ENCODE results near the gene LMBRD1. TPM values are rescaled to one million over a fixed set of nuclear protein-coding genes. Genes with fewer than 3 reads are reported as not detected.

The LMBRD1 gene
- total RNA-seq, 1 donor from 2014 or later, result 16.6 TPM

DNA sequence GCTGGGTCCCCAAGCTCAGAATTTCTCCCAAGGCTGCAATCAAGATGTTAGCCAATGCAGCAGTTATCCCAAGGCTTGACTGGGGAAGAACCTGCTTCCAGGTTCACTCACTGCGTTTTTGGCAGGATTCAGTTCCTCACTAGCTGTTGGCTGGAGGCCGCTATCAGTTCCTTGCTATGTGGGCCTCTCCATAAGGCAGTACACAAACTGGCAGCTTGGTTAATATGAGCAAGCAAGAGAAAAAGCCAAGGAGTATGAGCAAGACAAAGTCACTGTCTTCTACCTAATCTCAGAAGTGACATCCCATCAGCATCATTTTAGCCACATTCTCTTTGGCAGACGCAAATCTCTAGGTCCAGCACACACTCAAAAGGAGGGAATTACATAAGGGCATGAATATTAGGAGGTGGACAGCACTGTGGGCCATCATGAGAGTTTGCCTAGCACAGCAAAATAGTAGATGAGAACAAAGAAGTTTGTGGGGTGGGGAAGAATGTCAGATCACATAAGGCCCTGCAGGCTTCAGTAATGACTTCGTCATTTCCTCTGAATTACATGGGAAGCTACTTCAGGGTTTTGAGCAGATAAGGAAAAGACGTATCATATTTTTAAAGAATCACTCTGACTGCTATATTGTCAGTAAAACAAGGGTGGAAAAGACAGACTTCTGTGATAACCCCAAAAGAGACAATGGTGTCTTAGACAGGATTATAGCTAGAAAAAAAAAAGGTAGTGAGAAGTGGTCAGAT is 25.5 kb downstream of the LMBRD1 start:
- Mint-ChIP-seq H3K4me3 (no peak overlapping the region), H3K4me1 (ENCODE audit: low read depth) (peaks cover 17% of the 10 kb centered on the region), H3K27me3 (ENCODE audit: insufficient read depth) (no peaks in the 10 kb centered on the region), H3K27ac (peak overlapping the region; percentile 65), H3K36me3 (ENCODE audit: low read depth) (peaks cover 25% of the 10 kb centered on the region), H3K9me3 (peaks cover 8% of the 10 kb centered on the region)
- no peak for DNase-seq (ENCODE audit: low spot score)
- intact Hi-C loops (cut with micrococcal nuclease), result loop anchor here (2.0 kb wide), 1 partner anchor 25 kb away; the partner anchor contains the start of gene LMBRD1

- H3K36me3 Mint-ChIP-seq (ENCODE audit: low read depth), result peaks cover 14% of the 10 kb centered on the region
- no peak overlapping the region for H3K4me3 Mint-ChIP-seq
- H3K27me3 Mint-ChIP-seq (ENCODE audit: insufficient read depth), result no peaks in the 10 kb centered on the region
- peaks cover 17% of the 10 kb centered on the region for H3K4me1 Mint-ChIP-seq (ENCODE audit: low read depth)
- H3K9me3 Mint-ChIP-seq, result no peaks in the 10 kb centered on the region
- H3K27ac Mint-ChIP-seq, result no peak overlapping the region
- no peak for DNase-seq (ENCODE audit: low spot score)
- intact Hi-C loops (cut with micrococcal nuclease), result no loop called here
These were observed 28.1 kb downstream of the LMBRD1 start for GRCh38 chr6:69768664-69769063.

DNA sequence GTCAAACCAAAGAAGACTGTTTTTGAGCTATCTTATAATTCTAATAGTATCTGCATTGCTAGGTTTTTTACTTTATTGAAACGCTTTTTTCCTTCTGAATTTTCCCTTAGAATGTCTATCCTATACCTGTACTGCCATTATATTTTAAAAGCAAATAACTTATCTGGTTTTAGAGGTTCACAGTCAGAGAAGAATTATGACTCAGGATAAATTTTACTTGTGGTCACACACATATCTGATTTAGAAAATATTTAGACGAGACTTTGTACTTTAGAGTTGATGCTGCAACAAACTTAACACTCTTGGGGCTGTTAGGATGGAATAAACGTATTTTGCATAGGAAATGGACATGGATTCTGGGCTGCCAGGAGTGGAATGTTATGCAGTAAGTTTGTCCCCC is 33.0 kb downstream of the LMBRD1 start:
- Mint-ChIP-seq H3K27me3 (ENCODE audit: insufficient read depth) (no peaks in the 10 kb centered on the region), H3K9me3 (no peaks in the 10 kb centered on the region), H3K27ac (no peak overlapping the region), H3K4me1 (ENCODE audit: low read depth) (peaks cover 2% of the 10 kb centered on the region), H3K36me3 (ENCODE audit: low read depth) (peaks cover 3% of the 10 kb centered on the region), H3K4me3 (no peak overlapping the region)
- DNase-seq (ENCODE audit: low spot score), result no peak
- intact Hi-C loops (cut with micrococcal nuclease), result no loop called here

GRCh38 chr6:69761853-69762252 is 35.0 kb downstream of the LMBRD1 start:
- Mint-ChIP-seq H3K27ac (no peak overlapping the region), H3K9me3 (peaks cover under 1% of the 10 kb centered on the region), H3K36me3 (ENCODE audit: low read depth) (peaks cover 4% of the 10 kb centered on the region), H3K4me3 (no peak overlapping the region), H3K27me3 (ENCODE audit: insufficient read depth) (no peaks in the 10 kb centered on the region), H3K4me1 (ENCODE audit: low read depth) (peaks cover 8% of the 10 kb centered on the region)
- DNase-seq (ENCODE audit: low spot score), result no peak
- intact Hi-C loops (cut with micrococcal nuclease), result no loop called here

DNA sequence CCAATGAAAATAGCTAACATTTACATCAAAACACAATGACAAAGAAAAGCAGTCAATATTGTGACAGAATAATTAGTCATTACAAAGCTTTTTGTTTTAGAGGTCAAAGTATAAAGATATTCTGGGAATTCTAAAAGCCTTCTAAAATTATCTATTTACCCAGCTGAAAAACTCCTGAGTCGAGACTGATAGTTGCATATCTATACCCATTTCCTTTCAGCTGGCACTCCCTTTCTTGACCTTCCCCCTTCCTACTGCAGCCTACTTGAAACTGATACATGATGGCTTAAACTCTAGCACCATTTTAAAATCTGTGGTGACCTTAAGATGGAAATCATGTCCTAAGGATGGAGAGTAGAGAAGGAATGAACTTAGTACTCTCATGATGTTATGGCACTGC is 38.6 kb downstream of the LMBRD1 start:
- peaks cover 8% of the 10 kb centered on the region for H3K4me1 Mint-ChIP-seq (ENCODE audit: low read depth)
- DNase-seq (ENCODE audit: low spot score), result no peak
- H3K4me3 Mint-ChIP-seq, result no peak overlapping the region
- H3K27me3 Mint-ChIP-seq (ENCODE audit: insufficient read depth), result no peaks in the 10 kb centered on the region
- H3K27ac Mint-ChIP-seq, result no peak overlapping the region
- intact Hi-C loops (cut with micrococcal nuclease), result no loop called here
- peaks cover 8% of the 10 kb centered on the region for H3K36me3 Mint-ChIP-seq (ENCODE audit: low read depth)
- peaks cover 10% of the 10 kb centered on the region for H3K9me3 Mint-ChIP-seq

GRCh38 chr6:69756907-69757306 is 39.9 kb downstream of the LMBRD1 start:
- intact Hi-C loops (cut with micrococcal nuclease), result no loop called here
- H3K9me3 Mint-ChIP-seq, result peaks cover 10% of the 10 kb centered on the region
- H3K27me3 Mint-ChIP-seq (ENCODE audit: insufficient read depth), result no peaks in the 10 kb centered on the region
- DNase-seq (ENCODE audit: low spot score), result no peak
- H3K4me3 Mint-ChIP-seq, result no peak overlapping the region
- H3K36me3 Mint-ChIP-seq (ENCODE audit: low read depth), result peaks cover 5% of the 10 kb centered on the region
- peaks cover 8% of the 10 kb centered on the region for H3K4me1 Mint-ChIP-seq (ENCODE audit: low read depth)
- no peak overlapping the region for H3K27ac Mint-ChIP-seq

DNA sequence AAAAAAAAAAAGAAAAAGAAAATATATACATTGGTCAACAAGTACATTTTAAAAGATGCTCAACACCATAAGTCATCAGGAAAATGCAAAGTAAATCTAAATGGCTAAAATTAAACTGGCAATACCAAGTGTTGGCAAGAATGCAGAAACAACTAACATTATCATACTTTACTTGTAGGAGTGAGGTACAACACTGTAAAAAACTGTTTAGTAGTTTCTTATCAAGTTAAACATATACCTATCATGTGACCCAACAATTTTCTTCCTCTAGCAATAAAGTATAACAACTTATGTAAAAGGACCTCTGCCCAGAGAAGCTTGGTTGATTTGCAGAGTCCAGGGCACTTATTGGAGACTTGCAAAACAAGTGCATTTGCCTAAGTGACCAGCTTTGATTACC is 40.4 kb downstream of the LMBRD1 start:
- peaks cover 5% of the 10 kb centered on the region for H3K36me3 Mint-ChIP-seq (ENCODE audit: low read depth)
- H3K4me3 Mint-ChIP-seq, result no peak overlapping the region
- H3K9me3 Mint-ChIP-seq, result peaks cover 10% of the 10 kb centered on the region
- no peaks in the 10 kb centered on the region for H3K27me3 Mint-ChIP-seq (ENCODE audit: insufficient read depth)
- intact Hi-C loops (cut with micrococcal nuclease), result no loop called here
- peaks cover 8% of the 10 kb centered on the region for H3K4me1 Mint-ChIP-seq (ENCODE audit: low read depth)
- DNase-seq (ENCODE audit: low spot score), result no peak
- no peak overlapping the region for H3K27ac Mint-ChIP-seq

- H3K27me3 Mint-ChIP-seq (ENCODE audit: insufficient read depth), result no peaks in the 10 kb centered on the region
- H3K36me3 Mint-ChIP-seq (ENCODE audit: low read depth), result no peaks in the 10 kb centered on the region
- no peaks in the 10 kb centered on the region for H3K9me3 Mint-ChIP-seq
- H3K27ac Mint-ChIP-seq, result no peak overlapping the region
- H3K4me3 Mint-ChIP-seq, result no peak overlapping the region
- intact Hi-C loops (cut with micrococcal nuclease), result no loop called here
- no peak for DNase-seq (ENCODE audit: low spot score)
- no peaks in the 10 kb centered on the region for H3K4me1 Mint-ChIP-seq (ENCODE audit: low read depth)
These were observed 61.8 kb downstream of the LMBRD1 start for GRCh38 chr6:69735027-69735426.

DNA sequence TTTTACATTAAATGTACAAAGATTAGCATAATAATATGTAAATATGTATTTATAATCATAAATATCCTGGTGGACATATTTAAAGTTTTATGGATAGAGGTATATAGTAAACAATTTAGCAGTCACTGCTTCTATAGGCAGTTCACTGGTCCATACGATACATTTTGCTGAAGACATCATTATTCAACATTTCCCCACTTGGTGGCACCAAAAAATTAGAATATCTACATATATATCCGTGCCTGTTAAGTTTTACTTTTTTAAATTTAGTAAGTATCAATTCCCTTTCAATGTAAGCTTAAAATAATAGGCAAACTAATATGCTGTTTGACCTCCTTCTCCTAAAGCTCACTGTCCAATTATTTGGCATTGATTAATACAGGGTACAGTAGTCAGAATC is 64.2 kb downstream of the LMBRD1 start:
- Mint-ChIP-seq H3K27ac (no peak overlapping the region), H3K36me3 (ENCODE audit: low read depth) (no peaks in the 10 kb centered on the region), H3K4me3 (no peak overlapping the region), H3K27me3 (ENCODE audit: insufficient read depth) (no peaks in the 10 kb centered on the region), H3K9me3 (no peaks in the 10 kb centered on the region), H3K4me1 (ENCODE audit: low read depth) (no peaks in the 10 kb centered on the region)
- intact Hi-C loops (cut with micrococcal nuclease), result loop anchor here (2.0 kb wide), 1 partner anchor 64 kb away; the partner anchor contains the start of gene LMBRD1
- DNase-seq (ENCODE audit: low spot score), result no peak

DNA sequence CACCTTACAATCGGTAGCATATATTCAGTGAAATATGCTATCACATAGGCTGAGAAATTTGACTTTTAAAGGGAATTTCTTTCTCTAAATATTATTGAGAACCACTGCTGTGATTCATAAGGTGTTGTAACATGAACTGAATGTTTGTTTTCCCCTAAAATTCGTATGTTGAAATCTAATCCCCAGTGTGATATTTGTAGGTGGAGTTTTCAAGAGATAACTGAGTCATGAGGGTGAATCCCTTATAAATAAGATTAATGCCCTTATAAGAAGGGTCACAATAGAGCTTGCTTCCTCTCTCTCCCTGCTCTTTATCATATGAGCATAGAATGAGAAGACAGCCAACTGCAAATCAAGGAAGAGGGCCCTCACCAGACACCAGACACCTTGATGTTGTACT is 64.8 kb downstream of the LMBRD1 start:
- no peaks in the 10 kb centered on the region for H3K9me3 Mint-ChIP-seq
- H3K27ac Mint-ChIP-seq, result no peak overlapping the region
- intact Hi-C loops (cut with micrococcal nuclease), result loop anchor here (2.0 kb wide), 1 partner anchor 65 kb away; the partner anchor contains the start of gene LMBRD1
- H3K27me3 Mint-ChIP-seq (ENCODE audit: insufficient read depth), result no peaks in the 10 kb centered on the region
- H3K4me1 Mint-ChIP-seq (ENCODE audit: low read depth), result no peaks in the 10 kb centered on the region
- H3K36me3 Mint-ChIP-seq (ENCODE audit: low read depth), result no peaks in the 10 kb centered on the region
- no peak for DNase-seq (ENCODE audit: low spot score)
- H3K4me3 Mint-ChIP-seq, result no peak overlapping the region

GRCh38 chr6:69729870-69730449 is 66.8 kb downstream of the LMBRD1 start:
- Mint-ChIP-seq H3K27me3 (ENCODE audit: insufficient read depth) (no peaks in the 10 kb centered on the region), H3K27ac (no peak overlapping the region), H3K4me3 (no peak overlapping the region), H3K36me3 (ENCODE audit: low read depth) (peaks cover 6% of the 10 kb centered on the region), H3K9me3 (peaks cover 7% of the 10 kb centered on the region), H3K4me1 (ENCODE audit: low read depth) (no peaks in the 10 kb centered on the region)
- intact Hi-C loops (cut with micrococcal nuclease), result loop anchor here (2.0 kb wide), 1 partner anchor 379 kb away; no protein-coding TSS in a partner anchor
- DNase-seq (ENCODE audit: low spot score), result no peak

DNA sequence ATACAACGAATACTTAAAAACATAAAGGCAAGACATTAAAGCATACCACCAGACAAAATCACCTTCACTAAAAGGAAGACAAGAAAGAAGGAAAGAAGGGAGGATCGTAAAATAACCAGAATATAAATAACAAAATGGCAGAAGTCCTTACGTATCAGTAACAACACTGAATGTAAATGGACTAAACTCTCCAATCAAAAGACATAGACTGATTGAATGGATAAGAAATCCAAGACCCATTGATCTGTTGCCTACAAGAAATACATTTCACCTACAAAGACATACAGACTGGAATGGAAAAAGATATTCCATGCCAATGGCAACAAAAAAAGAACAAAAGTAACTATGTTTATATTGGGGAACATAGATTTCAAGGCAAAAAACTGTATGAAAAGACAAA is 74.1 kb downstream of the LMBRD1 start:
- no peak for DNase-seq (ENCODE audit: low spot score)
- Mint-ChIP-seq H3K27me3 (ENCODE audit: insufficient read depth) (no peaks in the 10 kb centered on the region), H3K9me3 (peaks cover 11% of the 10 kb centered on the region), H3K36me3 (ENCODE audit: low read depth) (peaks cover 24% of the 10 kb centered on the region), H3K4me3 (no peak overlapping the region), H3K27ac (no peak overlapping the region), H3K4me1 (ENCODE audit: low read depth) (no peaks in the 10 kb centered on the region)
- intact Hi-C loops (cut with micrococcal nuclease), result no loop called here

DNA sequence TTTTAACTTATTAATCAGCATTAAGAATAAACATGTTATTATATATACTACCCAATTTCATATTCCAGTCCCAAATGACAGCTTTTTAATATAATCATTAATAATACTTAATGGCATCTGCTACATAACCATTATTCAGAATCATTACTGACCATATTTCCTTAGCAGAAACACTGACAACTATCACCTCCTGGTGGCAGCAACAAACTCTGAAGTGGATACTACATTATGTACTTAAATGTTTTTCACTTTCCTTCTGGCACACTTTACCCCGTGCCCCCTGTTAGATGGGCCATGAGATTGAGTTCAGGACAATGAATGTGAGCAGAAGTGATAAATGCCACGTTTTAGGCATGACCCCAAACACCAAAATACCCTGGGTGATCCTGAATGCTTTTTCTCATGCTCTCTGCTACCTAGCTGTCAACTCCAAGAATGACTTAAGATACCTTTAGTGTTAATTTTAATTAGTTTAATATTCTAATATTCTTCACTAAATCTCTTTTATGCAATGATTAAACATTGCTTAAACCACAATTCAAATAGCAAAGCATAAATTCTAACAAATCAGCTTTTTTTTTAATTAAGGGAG is 77.1 kb downstream of the LMBRD1 start:
- Mint-ChIP-seq H3K27ac (no peak overlapping the region), H3K9me3 (peaks cover 4% of the 10 kb centered on the region), H3K4me3 (no peak overlapping the region), H3K4me1 (ENCODE audit: low read depth) (no peaks in the 10 kb centered on the region), H3K27me3 (ENCODE audit: insufficient read depth) (no peaks in the 10 kb centered on the region), H3K36me3 (ENCODE audit: low read depth) (peaks cover 28% of the 10 kb centered on the region)
- intact Hi-C loops (cut with micrococcal nuclease), result no loop called here
- no peak for DNase-seq (ENCODE audit: low spot score)
